ENCODE results near the gene ITGA7. TPM values are rescaled to one million over a fixed set of nuclear protein-coding genes. Genes with fewer than 3 reads are reported as not detected.

ITGA7 gene
- total and polyA plus RNA-seq, 2 of the 8 experiments (the other 6 are each of a cell fraction or from before 2014, with no cell fraction given): 57.6 to 86.1 TPM

DNA sequence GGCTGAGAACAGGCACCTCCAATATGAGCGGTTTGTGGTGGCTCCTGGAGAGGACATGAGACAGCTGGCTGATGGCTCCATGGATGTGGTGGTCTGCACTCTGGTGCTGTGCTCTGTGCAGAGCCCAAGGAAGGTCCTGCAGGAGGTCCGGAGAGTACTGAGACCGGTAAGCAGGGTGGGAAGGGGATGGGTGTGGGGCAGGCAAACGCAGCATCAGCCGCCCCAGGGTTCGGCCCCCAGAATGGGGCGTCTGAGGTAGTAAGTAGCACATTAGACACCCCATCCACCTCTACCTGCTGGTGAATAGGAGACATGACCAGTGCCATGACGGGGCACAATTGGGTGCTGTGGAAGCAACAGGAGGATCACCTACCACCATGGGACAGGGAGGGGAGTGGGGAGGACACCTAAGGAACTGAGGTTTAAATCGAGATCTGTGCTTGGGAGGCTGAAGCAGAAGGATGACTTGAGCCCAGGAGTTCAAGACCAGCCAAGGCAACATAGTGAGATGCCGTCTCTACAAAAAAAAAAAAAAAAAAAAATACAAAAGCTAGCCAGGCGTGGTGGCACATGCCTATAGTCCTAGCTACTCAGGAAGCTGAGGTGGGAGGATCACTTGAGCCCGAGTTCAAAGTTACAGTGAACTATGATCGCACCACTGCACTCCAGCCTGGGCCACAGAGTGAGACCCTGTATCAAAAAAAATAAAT lies 25.5 kb downstream of the ITGA7 start:
- no peak overlapping the region for H3K23ac ChIP-seq (ENCODE audit: insufficient read length)
- peak overlapping the region; percentile 91; the same call in 1 of the 2 replicates for H3K18ac ChIP-seq (ENCODE audit: extremely low read depth, low read length)
- peaks cover 0 to 12% (median 5%) of the 10 kb centered on the region in 4 experiments; a peak in 4 of 7 replicates for H3K4me1 ChIP-seq (replicated peaks in 1 of 4; ENCODE audit: control insufficient read depth in 3 of 4, insufficient read depth in 4 of 4, low read length in 3 of 4)
- DNase-seq (ENCODE audit: low read depth in 1 of 2, low spot score in 2 of 2): no peak
- no peak overlapping the region for H3K9ac ChIP-seq (replicated peaks in 1 of 4; ENCODE audit: extremely low read depth in 1 of 4, low read depth in 3 of 4, low read length in 3 of 4)
- no peaks in the 10 kb centered on the region for H4K20me1 ChIP-seq (replicated peaks in 1 of 2; ENCODE audit: control insufficient read depth in 1 of 2, insufficient read depth in 2 of 2, low read length in 2 of 2)
- H3K36me3 ChIP-seq (ENCODE audit: control insufficient read depth in 2 of 4, insufficient read depth in 4 of 4, low read length in 3 of 4): peaks cover 0 to 9% (median 1%) of the 10 kb centered on the region in 4 experiments; a peak in 3 of 8 replicates
- no peak overlapping the region for H3K56ac ChIP-seq (replicated peaks; ENCODE audit: insufficient read length, low read depth, low read length)
- H3K79me1 ChIP-seq (ENCODE audit: low read depth, low read length): no peaks in the 10 kb centered on the region
- POLR2A ChIA-PET (ENCODE audit: partially characterized antibody): interaction anchor here (1.1 to 2.2 kb wide), 8 partner anchors 11 to 43 kb away, joined by 3 to 10 read pairs (median 4); partner anchors contain the start of genes BLOC1S1 and ITGA7
- H3K4me2 ChIP-seq (ENCODE audit: insufficient read depth in 1 of 2, low read depth in 2 of 2, low read length in 2 of 2): peak overlapping the region; percentile 47 to 55
- CTCF ChIA-PET (ENCODE audit: partially characterized antibody): interaction anchor here (0.6 to 4.9 kb wide), 21 partner anchors 9 to 344 kb away, joined by 3 to 34 read pairs (median 5); partner anchors contain the start of genes BLOC1S1, CD63, ITGA7 and RDH5
- peak overlapping the region; percentile 5 for H2BK120ac ChIP-seq (replicated peaks; ENCODE audit: low read depth, low read length)
- no peak overlapping the region for H3K4ac ChIP-seq (replicated peaks; ENCODE audit: insufficient read length, low read depth, low read length)
- H4K8ac ChIP-seq (ENCODE audit: extremely low read depth, insufficient read depth, low read length): peak overlapping the region; percentile 19
- H2BK12ac ChIP-seq (ENCODE audit: low read depth, low read length): peak overlapping the region; percentile 7; the same call in 1 of the 2 replicates
- peak overlapping the region; percentile 47 for H4K91ac ChIP-seq (replicated peaks; ENCODE audit: insufficient read length, low read length)
- no peaks in the 10 kb centered on the region for H3K27me3 ChIP-seq (replicated peaks in 1 of 4; ENCODE audit: control insufficient read depth in 3 of 4, extremely low read depth in 1 of 4, insufficient read depth in 3 of 4, low read length in 3 of 4)
- H3K4me3 ChIP-seq (ENCODE audit: extremely low read depth in 1 of 4, insufficient read depth in 2 of 4, low read depth in 3 of 4, low read length in 4 of 4): peak overlapping the region in 2 of 4 experiments; percentile 21 to 44; a peak in 3 of 8 replicates
- 90% methylated on average over 13 of the region's 13 CpGs; no CpG with 5 or more reads in 1 of the 2 experiments for WGBS, 2 experiments (ENCODE audit: extremely low coverage in 1 of 2, insufficient coverage in 1 of 2, insufficient read length in 1 of 2, insufficient replicate concordance in 2 of 2, low coverage in 1 of 2, low lambda C conversion rate in 2 of 2, missing lambda C conversion rate in 1 of 2)
- no peak for FAIRE-seq
- H2BK20ac ChIP-seq (ENCODE audit: low read length): no peak overlapping the region
- no peak overlapping the region for H4K5ac ChIP-seq (ENCODE audit: insufficient read length, low read depth, low read length)
- peak overlapping the region; percentile 94; the same call in 1 of the 2 replicates for H2BK15ac ChIP-seq (ENCODE audit: low read length)
- no peak overlapping the region for H2AK5ac ChIP-seq (ENCODE audit: low read depth, low read length)
- H2AFZ ChIP-seq (ENCODE audit: low read length): 0 out of 2 replicates have a peak overlapping the region, but pooled peaks have one; percentile 47
- no peak overlapping the region for H3K14ac ChIP-seq (ENCODE audit: insufficient read length)
- peak overlapping the region; percentile 0; the same call in 1 of the 2 replicates for H2BK5ac ChIP-seq (ENCODE audit: low read depth, low read length)
- no peaks in the 10 kb centered on the region for H3K9me3 ChIP-seq (ENCODE audit: insufficient read depth in 2 of 2, low read depth in 1 of 2, low read length in 1 of 2)
- H3K79me2 ChIP-seq (ENCODE audit: control insufficient read depth in 1 of 2, insufficient read depth in 2 of 2, low read length in 2 of 2): no peaks in the 10 kb centered on the region
- no peak overlapping the region for H3K27ac ChIP-seq (ENCODE audit: low read depth, low read length)
- no peaks in the 10 kb centered on the region for H3K23me2 ChIP-seq (ENCODE audit: low read depth, low read length)
- TF ChIP-seq SRF (IDR thresholded peaks at IDR 0.05; ENCODE audit: low read depth, low read length) (no peak), JUND (IDR thresholded peaks at IDR 0.05; ENCODE audit: low read length) (no peak), SP1 (IDR thresholded peaks at IDR 0.05; ENCODE audit: low read depth, low read length) (no peak), POU5F1 (IDR thresholded peaks at IDR 0.05; ENCODE audit: low read depth, low read length) (no peak), ZNF274 (IDR thresholded peaks at IDR 0.05; ENCODE audit: borderline replicate concordance, extremely low read depth, low read length) (no peak), USF2 (IDR thresholded peaks at IDR 0.05; ENCODE audit: low read length) (no peak), TEAD4 (IDR thresholded peaks at IDR 0.05; ENCODE audit: low read depth, low read length) (no peak)
- TF ChIP-seq, protein P1, sequence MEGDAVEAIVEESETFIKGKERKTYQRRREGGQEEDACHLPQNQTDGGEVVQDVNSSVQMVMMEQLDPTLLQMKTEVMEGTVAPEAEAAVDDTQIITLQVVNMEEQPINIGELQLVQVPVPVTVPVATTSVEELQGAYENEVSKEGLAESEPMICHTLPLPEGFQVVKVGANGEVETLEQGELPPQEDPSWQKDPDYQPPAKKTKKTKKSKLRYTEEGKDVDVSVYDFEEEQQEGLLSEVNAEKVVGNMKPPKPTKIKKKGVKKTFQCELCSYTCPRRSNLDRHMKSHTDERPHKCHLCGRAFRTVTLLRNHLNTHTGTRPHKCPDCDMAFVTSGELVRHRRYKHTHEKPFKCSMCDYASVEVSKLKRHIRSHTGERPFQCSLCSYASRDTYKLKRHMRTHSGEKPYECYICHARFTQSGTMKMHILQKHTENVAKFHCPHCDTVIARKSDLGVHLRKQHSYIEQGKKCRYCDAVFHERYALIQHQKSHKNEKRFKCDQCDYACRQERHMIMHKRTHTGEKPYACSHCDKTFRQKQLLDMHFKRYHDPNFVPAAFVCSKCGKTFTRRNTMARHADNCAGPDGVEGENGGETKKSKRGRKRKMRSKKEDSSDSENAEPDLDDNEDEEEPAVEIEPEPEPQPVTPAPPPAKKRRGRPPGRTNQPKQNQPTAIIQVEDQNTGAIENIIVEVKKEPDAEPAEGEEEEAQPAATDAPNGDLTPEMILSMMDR (IDR thresholded peaks at IDR 0.05; ENCODE audit: control extremely low read depth in 1 of 3, insufficient read depth in 1 of 3, low read depth in 1 of 3, low read length in 3 of 3): no peak
